ENCODE results near the gene SHISA8. TPM values are rescaled to one million over a fixed set of nuclear protein-coding genes. Genes with fewer than 3 reads are reported as not detected.

The SHISA8 gene
- total RNA-seq, 1 donor from 2014 or later = not detected

- no peak for DNase-seq (ENCODE audit: low read depth in 2 of 2)
Observed at GRCh38 chr22:41934284-41935014, 19.6 kb upstream of the SHISA8 start.

DNA sequence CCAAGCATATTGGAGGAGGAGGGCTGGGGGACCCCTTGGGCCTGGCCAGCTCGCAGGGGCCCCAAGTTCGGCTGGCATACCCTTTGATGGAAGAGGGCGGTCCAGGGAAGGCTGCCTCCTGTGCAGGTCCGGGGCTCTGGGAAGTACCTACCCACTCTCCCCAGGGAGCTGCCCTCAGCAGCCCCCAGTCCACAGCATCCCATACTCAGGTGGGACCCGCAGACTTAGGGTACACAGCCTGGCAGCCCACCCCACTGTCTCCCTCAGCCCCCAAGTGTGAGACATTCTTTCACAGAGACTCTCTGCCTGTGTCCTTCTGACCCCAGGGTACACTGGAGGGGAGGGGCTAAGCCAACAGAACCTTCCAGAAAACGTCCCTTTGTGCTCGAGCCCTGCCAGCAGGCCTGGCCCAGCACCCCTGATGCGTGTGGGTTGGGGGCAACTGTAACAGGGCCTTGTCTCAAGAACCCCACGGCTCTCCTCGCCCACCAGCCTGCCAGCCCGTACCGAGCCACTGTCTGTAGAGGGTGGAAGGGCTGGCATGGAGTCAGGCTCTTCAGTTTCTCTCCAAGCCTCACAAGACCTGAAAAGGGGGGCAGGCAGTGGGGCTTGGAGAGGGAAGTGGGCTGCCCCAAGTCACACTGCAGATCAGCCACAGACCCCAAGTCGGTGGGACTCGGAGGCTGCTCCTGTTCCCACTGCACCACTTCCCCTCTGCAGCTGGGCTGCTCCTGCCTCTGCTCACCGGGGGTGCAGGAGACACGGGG is 18.7 kb upstream of the SHISA8 start:
- DNase-seq (ENCODE audit: low read depth in 2 of 2) = no peak

- DNase-seq (ENCODE audit: low read depth in 2 of 2) = no peak
Observed at GRCh38 chr22:41932353-41932752, 17.5 kb upstream of the SHISA8 start.

GRCh38 chr22:41931701-41932269 is 16.9 kb upstream of the SHISA8 start:
- DNase-seq (ENCODE audit: low read depth in 2 of 2) = no peak

DNA sequence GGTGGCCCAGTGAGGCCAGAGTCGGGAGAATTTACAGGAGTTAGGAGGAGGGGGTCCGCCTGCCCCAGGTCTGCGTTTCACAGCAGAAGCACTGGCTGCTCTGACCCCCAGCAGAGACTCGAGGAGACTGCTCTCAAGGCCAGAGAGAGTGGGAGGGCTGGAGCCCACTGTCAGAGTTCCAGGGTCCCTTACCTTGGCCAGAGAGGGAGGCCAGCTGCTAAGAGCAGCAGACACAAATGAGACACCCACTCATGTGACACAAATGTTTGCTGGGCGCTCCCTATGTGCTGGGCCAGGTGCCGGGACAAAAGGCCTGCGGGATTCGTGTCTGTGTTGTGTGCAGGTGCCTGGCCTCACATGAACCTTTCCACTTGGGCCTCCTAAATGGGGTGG is 14.5 kb upstream of the SHISA8 start:
- no peak for DNase-seq (ENCODE audit: low read depth in 2 of 2)

GRCh38 chr22:41928593-41929417 is 13.9 kb upstream of the SHISA8 start:
- no peak for DNase-seq (ENCODE audit: low read depth in 2 of 2)

DNA sequence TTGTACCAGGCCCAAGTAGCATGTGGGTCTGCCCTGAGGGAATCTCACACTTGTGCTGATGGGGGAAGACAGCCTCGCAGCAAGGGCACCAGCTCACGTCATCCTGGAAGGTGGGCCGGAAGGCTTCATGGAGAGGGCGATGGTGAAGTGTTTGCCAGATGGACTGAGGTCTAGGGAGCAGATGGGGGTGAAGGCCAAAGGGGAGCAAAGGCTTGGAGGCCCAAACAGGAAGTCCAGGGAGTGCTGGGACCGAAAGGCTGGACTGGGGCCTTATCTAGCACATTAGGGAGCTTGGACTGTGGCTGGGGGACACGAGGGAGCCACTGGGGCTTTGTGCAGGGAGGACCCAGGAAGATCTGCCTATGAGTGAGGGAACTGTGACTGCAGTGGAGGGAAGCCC is 12.9 kb upstream of the SHISA8 start:
- no peak for DNase-seq (ENCODE audit: low read depth in 2 of 2)

- peak; percentile 30 to 72 for DNase-seq (ENCODE audit: low read depth in 2 of 2)
Observed at GRCh38 chr22:41925783-41926460, 11.0 kb upstream of the SHISA8 start.

DNA sequence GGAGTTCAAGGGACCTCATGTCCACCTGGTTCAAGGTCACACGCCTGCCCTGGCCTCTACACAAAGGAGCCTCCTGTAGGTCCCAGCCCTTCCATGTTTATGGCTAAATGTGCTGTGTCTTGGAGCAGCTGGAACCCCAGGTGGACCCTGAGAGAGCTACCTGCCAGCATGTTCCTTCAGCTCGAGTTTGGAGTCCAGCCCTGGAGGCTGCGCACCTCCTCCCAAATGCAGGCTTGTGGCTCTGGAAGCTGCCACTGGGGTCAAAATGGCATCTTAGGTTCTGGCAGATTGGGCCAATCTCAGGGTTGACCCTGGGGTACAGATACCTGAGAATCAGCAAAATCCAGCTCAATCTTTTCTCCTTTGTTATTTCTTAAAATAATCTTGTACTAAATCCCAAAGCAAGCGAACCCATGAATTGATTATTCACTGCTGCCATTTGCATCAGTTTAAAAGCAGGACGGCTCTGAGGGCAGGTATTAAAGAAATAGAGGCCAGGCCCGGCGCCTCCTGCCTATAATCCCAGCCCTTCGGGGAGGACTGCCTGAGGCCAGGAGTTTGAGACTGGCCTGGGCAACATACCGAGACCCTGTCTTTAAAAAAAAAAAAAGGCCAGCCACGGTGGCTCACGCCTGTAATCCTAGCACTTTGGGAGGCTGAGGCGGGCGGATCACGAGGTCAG is 8.9 kb upstream of the SHISA8 start:
- no peak for DNase-seq (ENCODE audit: low read depth in 2 of 2)

DNA sequence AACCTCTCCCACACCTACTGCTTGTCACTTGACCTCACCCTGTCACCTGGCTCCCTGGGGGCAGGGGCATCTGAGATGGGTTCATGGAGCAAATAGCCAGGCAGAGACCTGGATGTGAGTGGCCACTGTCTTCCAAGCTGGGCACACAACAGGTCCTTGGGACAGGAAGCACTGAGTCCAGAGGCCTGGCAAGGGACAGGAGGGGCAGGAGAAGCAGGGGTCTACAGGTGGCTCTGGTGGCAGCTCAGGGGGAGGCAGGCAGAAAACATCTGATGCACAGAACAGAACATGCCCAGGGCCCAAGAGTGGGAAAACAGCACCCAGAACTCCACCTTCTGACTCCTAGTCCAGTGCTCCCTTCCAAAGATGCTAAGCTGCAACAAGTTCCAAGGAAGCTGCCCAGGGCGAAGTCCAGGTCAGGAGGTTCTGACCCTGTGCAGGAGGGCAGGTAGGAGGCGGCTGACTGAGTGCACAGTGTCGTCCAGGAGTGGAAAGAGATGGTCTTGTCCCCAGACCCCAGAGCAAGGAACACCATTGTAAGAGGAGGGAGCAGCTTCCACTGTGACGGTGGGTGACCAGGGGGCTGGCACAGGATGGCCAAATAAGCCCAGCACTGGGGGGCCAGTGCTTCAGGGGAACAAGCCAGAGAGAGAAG is 8.2 kb upstream of the SHISA8 start:
- DNase-seq (ENCODE audit: low read depth in 2 of 2) = no peak

DNA sequence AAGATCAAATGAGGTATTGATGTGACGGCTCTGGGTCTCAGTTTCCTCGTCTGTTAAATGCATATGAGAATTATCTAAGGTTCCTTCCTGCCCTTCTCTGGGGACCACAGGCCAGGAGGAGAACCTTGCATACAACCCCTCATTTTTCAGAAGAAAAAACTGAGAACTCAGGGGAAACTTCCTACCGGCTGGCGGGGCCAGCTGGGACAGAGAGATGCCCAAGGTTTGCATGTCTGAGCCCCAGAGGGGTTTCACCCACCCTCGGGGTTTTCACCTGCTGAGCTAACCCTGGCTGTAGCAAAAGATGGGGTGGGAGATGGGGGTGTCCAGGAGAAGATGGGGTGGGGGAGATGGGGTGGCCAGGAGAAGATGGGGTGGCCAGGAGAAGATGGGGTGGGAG is 7.5 kb upstream of the SHISA8 start:
- DNase-seq (ENCODE audit: low read depth in 2 of 2) = no peak

GRCh38 chr22:41920271-41920976 is 5.5 kb upstream of the SHISA8 start:
- DNase-seq (ENCODE audit: low read depth in 2 of 2) = no peak

GRCh38 chr22:41919357-41920224 is 4.7 kb upstream of the SHISA8 start:
- DNase-seq (ENCODE audit: low read depth in 2 of 2) = no peak

- peak in 1 of 2 donors; percentile 71 for DNase-seq (ENCODE audit: low read depth in 2 of 2)
Observed at GRCh38 chr22:41917903-41918791, 3.3 kb upstream of the SHISA8 start.

DNA sequence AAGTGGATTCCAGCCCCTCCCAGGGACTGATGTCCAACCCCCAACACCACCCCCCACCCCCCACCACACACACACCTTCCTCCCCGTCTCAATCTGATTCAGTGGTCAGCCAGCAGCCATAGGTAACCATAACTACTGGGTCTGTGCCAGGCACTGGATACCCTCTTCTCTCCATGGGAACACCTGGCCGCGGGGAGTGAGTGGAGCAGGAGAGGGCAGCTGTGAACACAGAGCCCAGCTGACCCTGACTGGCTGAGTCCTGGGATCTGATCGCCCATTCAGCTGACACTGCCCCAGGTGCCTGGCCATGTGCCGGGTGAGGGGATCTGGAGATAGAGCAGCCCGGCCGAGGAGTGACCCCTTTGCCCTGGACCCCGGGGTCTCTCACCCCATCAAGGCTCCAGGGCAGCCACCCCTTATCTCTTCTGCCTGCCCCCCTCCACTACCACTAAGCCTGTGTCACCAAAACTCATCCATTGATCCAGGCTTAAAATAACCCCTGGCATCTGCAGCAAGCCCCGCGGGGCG is 2.6 kb upstream of the SHISA8 start:
- no peak for DNase-seq (ENCODE audit: low read depth in 2 of 2)

DNA sequence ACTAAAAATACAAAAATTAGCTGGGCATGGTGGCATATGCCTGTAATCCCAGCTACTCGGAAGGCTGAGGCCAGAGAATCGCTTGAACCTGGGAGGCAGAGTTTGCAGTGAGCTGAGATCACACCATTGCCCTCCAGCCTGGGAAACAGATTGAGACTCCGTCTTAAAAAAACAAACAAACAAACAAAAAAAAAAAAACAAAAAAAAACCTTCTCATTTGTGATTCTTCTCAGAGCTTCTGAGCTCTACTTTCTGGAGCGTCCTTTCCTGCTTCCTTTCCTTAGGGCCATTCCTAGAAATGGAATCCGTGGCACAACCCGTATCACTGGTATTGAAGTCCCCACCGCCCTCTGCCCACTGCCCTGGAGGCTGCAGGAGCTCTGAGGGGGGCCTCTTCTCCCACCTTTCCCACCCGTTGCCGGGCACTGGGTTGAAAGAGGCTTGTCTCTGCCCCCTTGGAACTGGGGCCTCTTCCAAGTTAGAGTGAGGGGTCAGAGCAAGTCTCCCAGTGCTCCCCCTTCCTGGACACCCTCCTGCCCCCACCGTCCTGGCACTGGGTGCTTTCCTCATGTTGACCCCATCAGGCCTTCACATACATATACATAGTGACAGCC is 2.0 kb upstream of the SHISA8 start:
- no peak for DNase-seq (ENCODE audit: low read depth in 2 of 2)

All from lung microvascular endothelial cell (primary cell).